ENCODE data around the gene ACADS.

The ACADS gene

GRCh38 chr12:120725659-120726509, at the start of gene ACADS:
ACADS (plus strand) TSS chr12:120725826; CDS start chr12:120725886, 60 bp downstream.
- DNase-seq (ENCODE audit: low spot score), result peak; percentile 100

- DNase-seq (ENCODE audit: low spot score), result no peak
Measured at GRCh38 chr12:120677765-120678473, 47.7 kb upstream of the ACADS start.

GRCh38 chr12:120678572-120678971, 47.1 kb upstream of the ACADS start:
- DNase-seq (ENCODE audit: low spot score), result no peak

DNA sequence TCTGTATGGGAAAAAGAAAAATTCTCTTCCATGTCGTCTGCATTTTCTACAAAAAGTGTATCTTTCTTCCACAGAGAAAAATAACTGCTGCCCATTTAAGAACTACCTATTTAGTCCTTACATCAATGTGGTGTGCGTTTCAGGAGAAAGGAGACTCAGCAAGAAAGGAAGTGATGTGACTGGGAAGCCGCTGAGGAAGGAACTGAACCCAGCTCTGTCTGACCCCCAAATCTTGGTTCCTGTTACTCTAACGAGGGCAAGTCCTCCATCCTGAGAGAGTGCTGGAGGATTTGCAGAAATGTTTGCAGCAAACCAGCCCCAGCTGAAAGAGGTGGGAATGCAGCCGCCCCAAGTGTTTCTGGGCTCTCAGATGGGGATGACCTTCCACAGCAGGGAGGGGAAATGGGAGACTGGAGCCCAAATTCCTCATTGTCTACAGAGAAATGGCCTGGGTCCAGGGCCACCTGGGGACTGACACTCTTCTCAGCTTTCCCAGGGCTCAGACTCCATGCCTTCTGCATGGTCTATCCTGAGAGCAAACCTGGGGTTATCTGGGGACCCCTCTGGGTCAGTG, 45.4 kb upstream of the ACADS start:
- DNase-seq (ENCODE audit: low spot score), result no peak

GRCh38 chr12:120684523-120684932, 41.1 kb upstream of the ACADS start:
- no peak for DNase-seq (ENCODE audit: low spot score)

- DNase-seq (ENCODE audit: low spot score), result no peak
Measured at GRCh38 chr12:120685522-120685921, 40.1 kb upstream of the ACADS start.

DNA sequence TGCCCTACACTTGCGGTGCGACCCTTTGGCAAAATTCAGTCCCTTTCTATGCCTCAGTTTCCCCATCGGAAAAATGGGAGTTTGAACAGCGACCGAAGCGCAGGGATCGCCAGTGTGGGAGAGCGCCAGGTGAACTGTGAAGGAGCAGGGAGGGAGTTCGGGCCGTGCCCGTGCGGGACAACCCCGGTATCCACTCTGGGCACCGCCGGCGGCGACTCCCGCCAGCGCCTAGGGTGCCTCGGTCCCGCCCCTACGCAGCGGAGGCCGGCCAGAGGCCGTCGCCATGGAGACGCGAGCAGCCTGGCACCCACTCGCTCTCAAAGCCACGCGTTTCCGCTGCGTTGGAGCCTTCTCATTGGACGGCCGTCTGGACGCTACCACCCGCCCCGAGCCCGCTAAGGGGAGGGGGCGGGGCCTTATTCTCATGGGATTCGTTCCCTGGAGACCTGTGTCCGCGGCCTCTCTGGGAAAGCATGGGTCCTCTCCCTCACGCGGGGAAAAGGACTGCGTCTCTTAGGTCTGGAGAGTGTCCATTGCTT, 39.4 kb upstream of the ACADS start:
- DNase-seq (ENCODE audit: low spot score), result peak; percentile 95

GRCh38 chr12:120686690-120687577, 38.7 kb upstream of the ACADS start, which contains the start of gene MLEC:
MLEC (plus strand) TSS chr12:120687149; CDS start chr12:120687297, 148 bp downstream.
- DNase-seq (ENCODE audit: low spot score), result peak; percentile 99

DNA sequence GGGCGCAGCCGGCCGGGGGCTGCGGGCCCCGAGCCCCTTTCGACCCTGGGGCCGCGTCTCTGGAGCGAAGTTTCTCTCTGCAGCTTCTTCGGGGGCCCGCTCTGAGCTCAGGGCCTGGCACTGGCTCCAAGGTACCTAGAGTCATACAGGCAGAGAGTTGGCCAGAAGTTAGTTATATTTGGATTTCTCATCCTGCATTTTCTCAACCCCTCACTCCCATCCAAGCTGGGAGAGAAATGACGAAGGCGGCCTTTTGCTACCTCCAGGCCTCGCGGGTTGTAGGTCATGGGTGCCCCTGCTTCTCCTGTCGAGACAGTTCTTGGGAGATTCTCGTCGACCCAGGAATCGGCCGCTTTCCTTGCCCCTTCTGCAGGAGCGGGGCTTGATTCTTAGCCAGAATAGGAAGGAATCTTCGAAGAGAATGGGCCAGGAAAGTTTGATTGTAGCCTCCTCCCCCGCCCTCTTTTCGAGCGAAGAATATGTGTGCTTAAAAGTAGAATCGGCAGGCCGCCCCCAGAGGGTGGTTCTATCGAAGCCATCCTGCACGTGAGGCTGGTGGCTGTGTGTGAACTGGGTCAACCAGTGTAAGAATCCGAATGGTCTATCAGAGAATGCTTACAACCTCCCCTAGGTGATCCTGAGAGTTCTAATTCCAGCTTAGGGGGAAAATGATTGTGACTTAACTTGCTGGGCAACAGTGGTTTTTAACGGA, 37.9 kb upstream of the ACADS start:
- no peak for DNase-seq (ENCODE audit: low spot score)

- no peak for DNase-seq (ENCODE audit: low spot score)
Measured at GRCh38 chr12:120688527-120689071, 37.0 kb upstream of the ACADS start.

- no peak for DNase-seq (ENCODE audit: low spot score)
Measured at GRCh38 chr12:120689397-120690082, 36.1 kb upstream of the ACADS start.

DNA sequence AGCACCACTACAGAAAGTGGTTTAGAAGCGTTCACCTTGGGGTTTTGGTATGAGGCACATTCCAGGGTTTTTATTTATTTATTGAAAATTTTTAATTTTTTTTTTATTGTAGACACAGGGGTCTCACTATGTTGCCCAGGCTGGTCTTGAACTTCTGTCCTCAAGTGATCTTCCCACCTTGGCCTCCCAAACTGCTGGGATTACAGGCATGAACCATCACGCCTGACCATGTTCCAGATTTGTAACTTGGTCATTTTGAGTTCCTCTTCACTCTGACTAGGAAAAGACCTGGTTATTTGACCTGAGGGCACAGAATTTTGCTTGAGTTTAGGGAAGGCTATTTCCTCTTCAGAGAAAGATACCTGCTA, 35.6 kb upstream of the ACADS start:
- DNase-seq (ENCODE audit: low spot score), result no peak

DNA sequence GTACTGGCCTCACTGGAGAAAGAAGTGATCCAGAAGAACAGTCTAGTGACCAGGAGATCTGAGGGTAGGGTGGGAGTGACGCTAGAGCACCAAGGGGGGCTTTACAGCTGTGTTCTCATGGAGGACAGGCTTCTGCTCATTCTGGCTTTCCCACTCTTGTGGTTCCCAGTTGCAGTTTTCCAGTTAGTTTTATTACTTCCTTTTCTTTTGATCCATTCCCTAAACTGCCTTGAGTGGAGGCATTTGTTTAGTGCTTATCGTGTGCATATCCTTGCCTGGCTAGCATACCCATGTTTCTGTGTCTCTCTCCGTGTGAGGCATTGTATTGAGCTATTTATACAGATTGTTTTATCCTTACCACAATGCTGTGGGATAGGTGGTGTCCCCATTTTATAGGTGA, 34.6 kb upstream of the ACADS start:
- DNase-seq (ENCODE audit: low spot score), result no peak

DNA sequence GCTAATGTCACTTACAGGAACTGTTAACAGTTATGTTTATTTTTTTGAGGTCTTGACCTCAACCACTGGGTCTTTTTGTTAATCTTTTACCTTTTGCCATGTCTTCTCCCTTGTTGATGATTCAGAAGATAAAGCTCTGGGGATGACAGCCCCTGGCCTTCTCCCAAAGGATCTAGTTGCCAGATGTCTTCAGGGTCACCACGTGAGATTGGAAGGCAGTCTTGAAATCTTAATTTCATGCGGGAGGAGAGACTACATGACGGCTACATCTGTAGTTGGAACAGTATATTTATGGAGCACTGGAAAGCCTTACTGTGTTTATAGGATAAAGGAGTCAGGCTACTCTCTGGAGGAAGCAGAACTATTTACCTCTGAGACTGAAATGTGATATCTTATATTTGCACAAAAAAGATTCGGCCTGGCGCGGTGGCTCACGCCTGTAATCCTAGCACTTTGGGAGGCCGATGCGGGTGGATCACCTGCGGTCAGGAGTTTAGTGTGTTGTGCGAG, 33.0 kb upstream of the ACADS start:
- no peak for DNase-seq (ENCODE audit: low spot score)

GRCh38 chr12:120693848-120694247, 31.8 kb upstream of the ACADS start:
- DNase-seq (ENCODE audit: low spot score), result peak; percentile 30

- DNase-seq (ENCODE audit: low spot score), result no peak
Measured at GRCh38 chr12:120696626-120697025, 29.0 kb upstream of the ACADS start.

GRCh38 chr12:120697344-120697743, 28.3 kb upstream of the ACADS start:
- DNase-seq (ENCODE audit: low spot score), result no peak

DNA sequence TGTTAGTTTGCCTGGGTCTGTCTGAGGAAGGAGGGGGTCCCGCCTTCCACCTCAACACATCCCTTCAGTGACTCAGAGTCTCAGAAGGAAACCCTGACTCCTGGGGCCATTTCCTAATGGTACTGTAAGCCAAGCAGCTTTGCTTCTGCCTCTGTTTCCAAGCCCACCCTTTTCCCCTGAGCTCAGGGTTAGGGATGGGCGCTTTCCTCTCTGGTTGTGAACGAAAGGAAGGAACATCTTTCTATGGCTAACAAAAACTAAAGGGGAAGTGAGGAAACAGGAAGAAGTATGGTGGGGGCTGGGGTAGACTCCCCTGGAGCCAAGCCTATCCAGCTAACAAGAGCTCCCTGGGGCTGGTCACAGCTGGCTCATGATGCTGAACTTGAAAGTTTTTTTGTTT, 27.0 kb upstream of the ACADS start:
- DNase-seq (ENCODE audit: low spot score), result no peak

DNA sequence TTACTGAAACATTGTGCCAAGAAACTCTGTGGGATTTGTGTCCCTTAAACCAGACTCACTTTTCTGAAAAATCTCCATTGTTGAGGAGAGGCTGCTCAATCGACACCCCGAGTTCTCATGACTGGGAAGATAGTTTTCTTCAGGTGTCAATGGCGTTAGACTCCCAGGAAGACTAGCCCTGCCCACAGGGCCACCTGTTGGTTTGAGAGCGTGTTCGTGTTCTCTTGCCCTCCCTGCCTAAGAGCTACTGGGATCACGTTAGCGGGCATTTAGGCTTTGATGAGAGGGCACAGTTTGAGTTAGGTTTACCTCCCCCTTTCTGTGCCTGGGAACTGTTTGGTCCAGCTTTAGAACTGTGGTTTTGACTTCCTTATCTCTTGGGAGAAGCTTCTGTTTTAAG, 26.1 kb upstream of the ACADS start:
- DNase-seq (ENCODE audit: low spot score), result no peak

DNA sequence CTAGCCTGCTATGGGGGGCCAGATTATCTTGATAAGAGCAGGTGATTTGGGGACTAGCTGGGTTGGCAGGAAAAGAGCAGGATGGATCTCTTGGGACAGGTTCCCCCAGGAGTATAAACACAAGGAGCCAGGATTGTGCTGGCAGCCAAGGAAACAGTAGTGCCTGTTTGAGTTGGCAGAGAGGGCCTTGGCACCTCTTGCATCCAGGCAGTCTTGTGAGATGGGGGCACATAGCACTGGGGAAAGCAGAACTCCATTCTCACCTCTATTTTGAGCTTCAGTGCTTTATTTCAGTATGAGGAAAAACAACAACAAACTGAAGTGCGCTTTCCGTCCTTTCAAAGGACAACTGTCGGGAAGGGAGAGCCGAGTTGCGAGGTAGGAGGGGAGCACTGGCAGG, 24.7 kb upstream of the ACADS start:
- DNase-seq (ENCODE audit: low spot score), result no peak

Measured in iPS-NIHi11 (cell line).